Measurements from ENCODE around the gene C11orf42. TPM values are rescaled to one million over a fixed set of nuclear protein-coding genes. Genes with fewer than 3 reads are reported as not detected.

The C11orf42 gene
- total and polyA plus RNA-seq, 2 experiments from 2014 or later: 0.16 TPM; not detected in 1

GRCh38 chr11:6210274-6210955 is 5.1 kb downstream of the C11orf42 start:
- TF ChIP-seq EZH2 (IDR thresholded peaks at IDR 0.05; ENCODE audit: insufficient read depth, poor library complexity, severe bottlenecking) (no peak), EZH2phosphoT487 (IDR thresholded peaks at IDR 0.05; ENCODE audit: insufficient read depth, low read depth) (no peak)
- peaks cover 25% of the 10 kb centered on the region for H3K36me3 ChIP-seq (ENCODE audit: low read depth)
- H3K9ac ChIP-seq: no peak overlapping the region
- no peaks in the 10 kb centered on the region for H3K79me2 ChIP-seq (ENCODE audit: insufficient read depth)
- 95 to 99% methylated on average over 9 of the region's 9 CpGs for whole genome bisulfite sequencing, 2 experiments (ENCODE audit: low coverage in 1 of 2, low lambda C conversion rate in 2 of 2, missing lambda C conversion rate in 2 of 2)
- H2AFZ ChIP-seq: no peak overlapping the region
- H3K27ac ChIP-seq: no peak overlapping the region
- no peaks in the 10 kb centered on the region for H3F3A ChIP-seq (ENCODE audit: insufficient read depth)
- 0 out of 2 replicates have a peak, but pooled peaks cover 4% of the 10 kb centered on the region for H3K4me1 ChIP-seq (ENCODE audit: insufficient read depth)
- no peaks in the 10 kb centered on the region for H3K9me3 ChIP-seq (ENCODE audit: low read depth)
- H3K4me2 ChIP-seq (ENCODE audit: unreplicated experiment): no peak overlapping the region
- H3K9me2 ChIP-seq (ENCODE audit: insufficient read depth): no peaks in the 10 kb centered on the region
- H3K27me3 ChIP-seq (replicated peaks; ENCODE audit: insufficient read depth): no peaks in the 10 kb centered on the region
- H3K4me3 ChIP-seq: no peak overlapping the region
- in situ Hi-C loops (cut with MboI): no loop called here
- no peaks in the 10 kb centered on the region for H4K20me1 ChIP-seq (ENCODE audit: insufficient read depth)
- peak; percentile 45 for DNase-seq

- H3K9me2 ChIP-seq (ENCODE audit: insufficient read depth): no peaks in the 10 kb centered on the region
- peaks cover 14% of the 10 kb centered on the region for H3K4me1 ChIP-seq (ENCODE audit: insufficient read depth)
- 89 to 92% methylated on average over 10 of the region's 10 CpGs for WGBS, 2 experiments (ENCODE audit: low coverage in 1 of 2, low lambda C conversion rate in 2 of 2, missing lambda C conversion rate in 2 of 2)
- no peak overlapping the region for H3K4me2 ChIP-seq (ENCODE audit: unreplicated experiment)
- H3K9ac ChIP-seq: no peak overlapping the region
- no peaks in the 10 kb centered on the region for H3K9me3 ChIP-seq (ENCODE audit: low read depth)
- no peak overlapping the region for H3K4me3 ChIP-seq
- H4K20me1 ChIP-seq (ENCODE audit: insufficient read depth): no peaks in the 10 kb centered on the region
- H3K27me3 ChIP-seq (replicated peaks; ENCODE audit: insufficient read depth): no peaks in the 10 kb centered on the region
- H3K36me3 ChIP-seq (ENCODE audit: low read depth): peaks cover 40% of the 10 kb centered on the region
- DNase-seq: no peak
- in situ Hi-C loops (cut with MboI): no loop called here
- no peak overlapping the region for H3K27ac ChIP-seq
- TF ChIP-seq EZH2phosphoT487 (IDR thresholded peaks at IDR 0.05; ENCODE audit: insufficient read depth, low read depth) (no peak), EZH2 (IDR thresholded peaks at IDR 0.05; ENCODE audit: insufficient read depth, poor library complexity, severe bottlenecking) (no peak)
- H3K79me2 ChIP-seq (ENCODE audit: insufficient read depth): no peaks in the 10 kb centered on the region
- no peak overlapping the region for H2AFZ ChIP-seq
- peaks cover 12% of the 10 kb centered on the region for H3F3A ChIP-seq (ENCODE audit: insufficient read depth)
Measured at GRCh38 chr11:6214530-6214929, 9.2 kb downstream of the C11orf42 start.

- no peak for DNase-seq
- peaks cover 16% of the 10 kb centered on the region for H3K4me1 ChIP-seq (ENCODE audit: insufficient read depth)
- 81 to 86% methylated on average over 4 of the region's 4 CpGs for WGBS, 2 experiments (ENCODE audit: low coverage in 1 of 2, low lambda C conversion rate in 2 of 2, missing lambda C conversion rate in 2 of 2)
- peaks cover 29% of the 10 kb centered on the region for H3F3A ChIP-seq (ENCODE audit: insufficient read depth)
- H3K36me3 ChIP-seq (ENCODE audit: low read depth): peaks cover 44% of the 10 kb centered on the region
- H4K20me1 ChIP-seq (ENCODE audit: insufficient read depth): no peaks in the 10 kb centered on the region
- no peaks in the 10 kb centered on the region for H3K9me2 ChIP-seq (ENCODE audit: insufficient read depth)
- no peak overlapping the region for H3K9ac ChIP-seq
- no peak overlapping the region for H3K4me2 ChIP-seq (ENCODE audit: unreplicated experiment)
- H3K27me3 ChIP-seq (replicated peaks; ENCODE audit: insufficient read depth): no peaks in the 10 kb centered on the region
- no peak overlapping the region for H3K27ac ChIP-seq
- H3K9me3 ChIP-seq (ENCODE audit: low read depth): no peaks in the 10 kb centered on the region
- H2AFZ ChIP-seq: no peak overlapping the region
- no peak overlapping the region for H3K4me3 ChIP-seq
- in situ Hi-C loops (cut with MboI): no loop called here
- H3K79me2 ChIP-seq (ENCODE audit: insufficient read depth): peaks cover 12% of the 10 kb centered on the region; the same call in 1 of the 2 replicates
- no peak for TF ChIP-seq EZH2 (IDR thresholded peaks at IDR 0.05; ENCODE audit: insufficient read depth, poor library complexity, severe bottlenecking)
- TF ChIP-seq EZH2phosphoT487 (IDR thresholded peaks at IDR 0.05; ENCODE audit: insufficient read depth, low read depth): no peak
Measured at GRCh38 chr11:6216501-6216900, 11.1 kb downstream of the C11orf42 start.

GRCh38 chr11:6217722-6218121 is 12.4 kb downstream of the C11orf42 start:
- Histone ChIP-seq H3F3A (ENCODE audit: insufficient read depth) (peaks cover 29% of the 10 kb centered on the region), H3K9me2 (ENCODE audit: insufficient read depth) (no peaks in the 10 kb centered on the region), H3K27me3 (replicated peaks; ENCODE audit: insufficient read depth) (no peaks in the 10 kb centered on the region), H3K4me3 (no peak overlapping the region), H3K27ac (no peak overlapping the region), H4K20me1 (ENCODE audit: insufficient read depth) (no peaks in the 10 kb centered on the region), H3K79me2 (ENCODE audit: insufficient read depth) (peaks cover 12% of the 10 kb centered on the region; the same call in 1 of the 2 replicates), H3K4me2 (ENCODE audit: unreplicated experiment) (no peak overlapping the region), H3K9me3 (ENCODE audit: low read depth) (no peaks in the 10 kb centered on the region), H2AFZ (no peak overlapping the region), H3K4me1 (ENCODE audit: insufficient read depth) (peaks cover 16% of the 10 kb centered on the region), H3K9ac (no peak overlapping the region), H3K36me3 (ENCODE audit: low read depth) (peaks cover 44% of the 10 kb centered on the region)
- DNase-seq: no peak
- WGBS, 2 experiments (ENCODE audit: low coverage in 1 of 2, low lambda C conversion rate in 2 of 2, missing lambda C conversion rate in 2 of 2): 89 to 93% methylated on average over 17 to 19 of the region's 19 CpGs
- in situ Hi-C loops (cut with MboI): no loop called here
- TF ChIP-seq EZH2phosphoT487 (IDR thresholded peaks at IDR 0.05; ENCODE audit: insufficient read depth, low read depth): no peak
- no peak for TF ChIP-seq EZH2 (IDR thresholded peaks at IDR 0.05; ENCODE audit: insufficient read depth, poor library complexity, severe bottlenecking)
